GM15510 (cell line): ENCODE data around the gene DNHD1.

Experiments used
- POLR2A ChIP-seq: IDR thresholded peaks from 3 replicates; pipeline ENCODE4 v1.6.1; 2011; ENCODE audit warnings: borderline replicate concordance; ENCODE audit not compliant: insufficient read length; ENCODE audit errors: extremely low read depth

The DNHD1 gene

GRCh38 chr11:6576471-6577373 is 79.6 kb downstream of the DNHD1 start:
- no peak for TF ChIP-seq POLR2A

DNA sequence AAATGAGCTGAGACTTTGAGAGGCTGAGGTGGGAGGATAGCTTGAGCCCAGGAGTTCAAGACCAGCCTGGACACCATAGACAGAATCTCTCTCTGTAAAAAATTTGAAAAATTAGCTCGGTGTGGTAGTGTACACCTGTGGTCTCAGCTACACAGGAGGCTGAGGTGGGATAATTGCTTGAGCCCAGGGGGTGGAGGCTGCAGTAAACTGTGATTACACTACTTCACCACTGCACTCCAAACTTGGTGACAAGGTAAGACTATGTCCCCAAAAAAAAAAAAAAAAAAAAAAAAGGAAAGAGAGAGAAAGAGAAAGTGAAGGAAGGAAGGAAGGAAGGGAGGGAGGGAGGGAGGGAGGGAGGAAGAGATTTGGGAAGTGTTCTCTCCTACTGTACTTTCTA is 81.1 kb downstream of the DNHD1 start:
- TF ChIP-seq POLR2A, result no peak

DNA sequence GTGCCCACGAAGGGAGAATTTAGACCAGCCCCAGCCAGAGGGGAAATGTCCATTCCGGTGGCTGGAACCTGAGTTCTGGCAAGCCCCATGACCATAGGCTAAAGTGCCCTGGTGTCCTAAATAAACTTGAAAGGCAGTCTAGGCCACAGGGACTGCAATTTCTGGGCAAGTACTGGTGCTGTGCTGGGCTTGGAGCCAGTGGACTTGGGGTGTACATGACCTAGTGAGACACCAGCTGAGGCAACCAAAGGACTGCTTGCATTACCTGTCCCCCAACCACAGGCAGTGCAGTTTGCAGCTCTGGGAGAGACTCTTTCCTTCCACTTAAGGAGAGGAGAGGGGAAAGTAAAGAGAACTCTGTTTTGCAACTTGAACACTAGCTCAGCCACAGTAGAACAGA is 82.6 kb downstream of the DNHD1 start:
- TF ChIP-seq POLR2A, result no peak

- no peak for TF ChIP-seq POLR2A
Observed at GRCh38 chr11:6583584-6583983, 86.5 kb downstream of the DNHD1 start.

DNA sequence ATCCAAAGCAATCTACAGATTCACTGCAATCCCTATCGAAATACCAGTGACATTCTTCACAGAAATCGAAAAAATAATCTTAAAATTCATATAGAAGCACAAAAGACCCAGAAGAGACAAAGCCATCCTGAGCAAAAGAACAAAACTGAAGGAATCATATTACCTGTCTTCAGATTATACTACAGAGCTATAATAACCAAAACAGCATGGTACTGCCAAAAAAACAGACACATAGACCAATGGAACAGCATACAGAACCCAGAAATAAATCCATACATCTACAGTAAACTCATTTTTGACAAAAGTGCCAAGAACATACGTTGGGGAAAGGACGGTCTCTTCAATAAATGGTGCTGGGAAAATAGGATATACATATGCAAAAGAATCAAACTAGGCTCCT is 87.4 kb downstream of the DNHD1 start:
- TF ChIP-seq POLR2A, result no peak

DNA sequence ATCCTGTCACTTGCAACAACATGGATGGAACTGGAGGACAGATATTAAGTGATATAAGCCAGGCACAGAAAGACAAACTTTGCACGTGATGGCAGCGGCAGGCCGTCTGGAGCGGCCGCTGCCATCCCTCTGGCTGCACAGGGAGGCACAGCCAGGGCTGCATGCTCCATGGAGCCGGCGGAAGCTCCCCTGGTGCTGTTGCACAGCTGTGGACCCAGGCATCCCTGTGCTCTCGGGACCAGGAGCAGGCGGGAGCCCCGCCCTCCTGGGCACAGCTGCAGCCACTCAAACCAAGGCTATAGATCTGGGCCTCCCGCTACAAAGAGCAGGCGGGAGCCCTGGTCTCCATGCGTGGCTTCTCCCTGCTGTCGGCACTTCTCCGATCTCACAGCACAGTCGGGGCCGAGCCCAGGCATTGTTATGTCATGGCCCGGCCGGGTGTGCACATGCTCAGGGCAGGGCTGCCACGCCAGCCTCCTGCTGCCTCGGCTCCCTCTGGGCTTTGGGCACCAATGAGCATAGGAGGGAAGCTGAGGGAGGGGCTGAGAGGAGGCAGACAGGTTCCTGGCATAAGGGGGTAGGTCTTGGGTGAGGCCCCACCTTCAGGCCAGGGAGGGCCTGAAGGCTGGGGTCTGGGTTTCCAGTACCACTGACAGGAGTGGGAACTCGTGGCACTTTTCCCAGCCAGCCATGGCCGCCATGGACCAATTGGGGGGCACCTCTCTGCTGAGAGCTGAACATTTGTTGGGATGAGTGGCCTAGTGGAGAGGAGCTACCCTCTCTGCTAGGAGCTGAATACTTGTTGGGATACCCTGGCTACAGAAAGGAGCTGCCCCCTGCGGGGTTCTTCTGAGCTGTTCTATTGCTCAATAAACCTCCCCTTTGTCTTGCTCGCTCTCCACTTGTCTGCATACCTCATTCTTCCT is 89.6 kb downstream of the DNHD1 start:
- TF ChIP-seq POLR2A, result no peak

- no peak for TF ChIP-seq POLR2A
Observed at GRCh38 chr11:6587360-6587953, 90.4 kb downstream of the DNHD1 start.

- no peak for TF ChIP-seq POLR2A
Observed at GRCh38 chr11:6588018-6588417, 90.9 kb downstream of the DNHD1 start.

DNA sequence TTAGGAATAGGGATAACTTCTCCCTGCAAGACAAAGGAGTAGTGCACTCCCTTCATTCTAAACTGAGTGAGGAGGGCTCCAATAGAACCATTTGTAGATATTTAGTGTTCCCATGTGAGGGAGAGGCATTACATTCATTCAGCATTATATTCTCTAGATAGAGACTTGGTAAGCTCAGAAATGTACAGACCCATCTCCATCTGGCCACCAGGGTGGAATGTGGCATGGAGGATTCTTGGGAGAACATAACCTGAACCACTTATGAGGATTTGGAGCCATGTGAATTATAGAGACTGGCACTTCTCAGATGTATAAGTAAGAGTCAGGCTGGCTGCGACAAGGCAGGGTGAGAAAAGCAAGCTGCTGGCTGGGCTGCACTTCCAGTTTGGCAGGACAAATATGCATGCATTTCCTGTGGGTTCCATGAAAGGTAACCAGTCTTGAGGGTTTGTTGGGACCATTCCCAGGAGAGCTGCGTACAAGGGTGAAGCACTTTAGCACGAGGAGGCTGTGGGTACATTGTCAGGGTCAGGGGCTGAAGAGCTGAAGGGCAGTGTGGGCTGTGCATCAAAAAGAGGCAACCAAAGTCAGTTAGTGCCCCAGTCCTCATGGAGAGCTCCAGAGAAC is 97.2 kb downstream of the DNHD1 start:
- no peak for TF ChIP-seq POLR2A

DNA sequence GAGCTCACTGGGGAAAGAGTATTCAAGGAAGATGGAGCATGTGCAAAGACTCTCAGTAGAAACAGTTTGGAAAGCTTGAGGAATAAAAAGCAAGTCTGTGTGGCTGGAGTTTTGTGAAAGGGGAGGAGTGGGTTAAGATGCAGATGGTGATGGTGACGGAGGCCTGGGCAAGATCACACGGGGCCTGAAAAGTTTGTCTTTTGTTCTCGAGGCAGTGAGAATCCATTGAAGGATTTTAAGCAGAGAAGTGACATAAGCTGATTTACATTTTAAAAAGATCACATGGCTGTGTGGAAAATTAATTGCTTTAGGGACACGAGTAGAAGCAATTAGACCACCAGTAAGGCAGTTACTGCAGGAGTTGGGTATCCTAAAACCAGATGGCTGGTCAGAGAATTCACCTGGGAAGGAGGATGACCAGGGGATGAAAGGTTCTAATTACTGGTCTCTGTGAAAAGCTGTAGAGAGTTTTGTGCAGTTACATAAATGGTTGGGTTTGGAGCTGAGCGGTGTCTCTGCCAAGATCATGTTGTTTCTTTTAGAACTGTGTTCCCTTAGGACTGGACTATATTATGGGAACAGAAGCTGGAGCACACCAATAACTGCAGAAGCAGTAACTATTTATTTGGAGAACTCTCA is 99.3 kb downstream of the DNHD1 start:
- no peak for TF ChIP-seq POLR2A

- TF ChIP-seq POLR2A, result no peak
Observed at GRCh38 chr11:6598555-6598954, 101.5 kb downstream of the DNHD1 start.

- no peak for TF ChIP-seq POLR2A
Observed at GRCh38 chr11:6599449-6599848, 102.4 kb downstream of the DNHD1 start.

DNA sequence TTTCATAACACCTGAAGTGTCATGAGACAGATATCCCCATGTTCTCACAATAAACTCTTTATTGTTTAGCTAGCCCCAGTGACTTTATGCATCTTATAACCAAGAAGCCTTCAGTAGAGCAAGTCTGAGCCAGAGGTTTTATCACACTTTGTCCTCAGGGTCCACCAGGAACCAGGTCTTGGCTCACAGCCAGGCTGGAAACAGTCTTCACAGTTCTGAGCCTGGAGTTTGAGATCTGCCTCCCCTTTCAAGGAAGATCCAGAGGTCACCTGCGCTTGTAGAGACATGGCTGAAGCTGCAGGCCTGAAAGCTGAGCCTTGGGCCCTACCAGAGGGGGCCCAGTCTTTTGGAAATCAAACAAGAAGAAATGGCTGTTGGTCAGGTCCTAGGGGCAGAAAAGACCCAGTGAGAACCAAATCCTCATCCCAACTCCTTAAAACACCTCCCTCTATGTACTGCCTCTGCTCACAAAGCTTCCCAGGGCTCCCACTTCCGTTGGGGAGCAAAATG is 102.9 kb downstream of the DNHD1 start:
- TF ChIP-seq POLR2A, result no peak

GRCh38 chr11:6601041-6601461 is 104.0 kb downstream of the DNHD1 start:
- TF ChIP-seq POLR2A, result no peak

- no peak for TF ChIP-seq POLR2A
Observed at GRCh38 chr11:6602096-6602940, 105.2 kb downstream of the DNHD1 start.
